Ishikawa (cell line): ENCODE measurements around the gene NECAP2.

Experiments
- CEBPB ChIP-seq: IDR thresholded peaks from 2 replicates; pipeline ENCODE4 v1.6.1; 2012
- CREB1 ChIP-seq: IDR thresholded peaks from 2 replicates; pipeline ENCODE4 v1.6.1; 2012; ENCODE audit warnings: low read depth
- EGR1 ChIP-seq: IDR thresholded peaks from 2 replicates; pipeline ENCODE4 v1.6.1; 2012
- EP300 ChIP-seq: IDR thresholded peaks from 2 replicates; pipeline ENCODE4 v1.6.1; 2012; ENCODE audit warnings: borderline replicate concordance
- FOXM1 ChIP-seq: IDR thresholded peaks from 2 replicates; pipeline ENCODE4 v1.6.1; 2012; ENCODE audit warnings: low read depth, borderline replicate concordance
- MAX ChIP-seq: IDR thresholded peaks from 2 replicates; pipeline ENCODE4 v1.6.1; 2012
- NFIC ChIP-seq: IDR thresholded peaks from 2 replicates; pipeline ENCODE4 v1.6.1; 2012
- RAD21 ChIP-seq: IDR thresholded peaks from 2 replicates; pipeline ENCODE4 v1.6.1; 2012; ENCODE audit warnings: low read depth
- REST ChIP-seq: IDR thresholded peaks from 2 replicates; pipeline ENCODE4 v1.6.1; 2012; ENCODE audit warnings: low read depth, mild to moderate bottlenecking
- TAF1 ChIP-seq: IDR thresholded peaks from 2 replicates; pipeline ENCODE4 v1.6.1; 2012; ENCODE audit warnings: low read depth, mild to moderate bottlenecking
- TCF12 ChIP-seq: IDR thresholded peaks from 2 replicates; pipeline ENCODE4 v1.6.1; 2012; ENCODE audit warnings: low read depth
- TEAD4 ChIP-seq: IDR thresholded peaks from 2 replicates; pipeline ENCODE4 v1.6.1; 2012
- USF1 ChIP-seq: IDR thresholded peaks from 2 replicates; pipeline ENCODE4 v1.6.1; 2012
- YY1 ChIP-seq: IDR thresholded peaks from 2 replicates; pipeline ENCODE4 v1.6.1; 2012; ENCODE audit warnings: low read depth
- ZBTB7A ChIP-seq: IDR thresholded peaks from 2 replicates; pipeline ENCODE4 v1.6.1; 2012; ENCODE audit warnings: low read depth

NECAP2 gene

GRCh38 chr1:16398371-16398953 lies 42.1 kb upstream of the NECAP2 start:
- TF ChIP-seq EP300 (no peak), CEBPB (no peak), MAX (no peak), TCF12 (no peak), USF1 (no peak), ZBTB7A (no peak), FOXM1 (no peak), TAF1 (no peak), YY1 (no peak), NFIC (no peak), CREB1 (no peak), REST (no peak)

- TF ChIP-seq TAF1 (no peak), EGR1 (no peak), TCF12 (no peak), FOXM1 (no peak), MAX (no peak), USF1 (no peak), TEAD4 (no peak), CEBPB (no peak), YY1 (no peak), RAD21 (no peak), REST (no peak), NFIC (no peak), ZBTB7A (no peak), EP300 (no peak)
These were observed 37.8 kb upstream of the NECAP2 start for GRCh38 chr1:16402742-16403141.

GRCh38 chr1:16405441-16405840 lies 35.1 kb upstream of the NECAP2 start:
- TF ChIP-seq MAX (no peak), RAD21 (no peak), TAF1 (no peak), CEBPB (no peak), REST (no peak), YY1 (no peak), ZBTB7A (no peak), EGR1 (no peak)

GRCh38 chr1:16406868-16407267 lies 33.7 kb upstream of the NECAP2 start:
- TF ChIP-seq TAF1 (no peak), FOXM1 (no peak), EP300 (no peak), MAX (no peak), REST (no peak), NFIC (no peak), USF1 (no peak), EGR1 (no peak), ZBTB7A (no peak), TCF12 (no peak), TEAD4 (no peak), CEBPB (no peak), CREB1 (no peak), YY1 (no peak)
